CD4-positive, alpha-beta T cell (primary cell): ENCODE data around the gene ZNF775. TPM values are rescaled to one million over a fixed set of nuclear protein-coding genes. Genes with fewer than 3 reads are reported as not detected.
A peak's percentile ranks its signal among the peaks of the same experiment; 100 is the strongest.

Experiments
- ATAC-seq: fragments of 200-7000 bp; cut with Tn5 transposase; one replicate; pipeline ENCODE4 v1.10.0; 2022; ENCODE audit warnings: mild to moderate bottlenecking; ENCODE audit not compliant: poor library complexity
- CTCF ChIA-PET: fragments of 350-600 bp; sonication (Branson Sonifier 250); formaldehyde crosslinking; loops from one replicate; lab custom pipeline; 2021; ENCODE audit warnings: antibody characterized with exemption, inconsistent platforms; lab: Charles Lee
- POLR2A ChIA-PET: fragments of 350-600 bp; sonication (Branson Sonifier 250); formaldehyde crosslinking; loops from one replicate; lab custom pipeline; 2021; ENCODE audit warnings: antibody characterized with exemption, inconsistent platforms; lab: Charles Lee
- DNase-seq, 14 experiments: peaks; one replicate each; pipeline ENCODE4 v3.0.0-alpha.2; 2013 to 2020; ENCODE audit warnings: mixed read lengths in 2 of 14
- H3K27ac ChIP-seq, 2 donors: one replicate each; pipeline versions ENCODE4 v1.5.1 to v1.7.0; 2013; ENCODE audit warnings: low read length in 2 of 2, low read depth in 1 of 2, mild to moderate bottlenecking in 1 of 2
- H3K27me3 ChIP-seq, 2 experiments: 1 replicate in 1 of 2; 2 replicates in 1 of 2; pipeline versions ENCODE4 v1.6.1 to v1.7.0; 2013; ENCODE audit warnings: low read length in 2 of 2, control low read depth in 1 of 2, mild to moderate bottlenecking in 1 of 2, moderate library complexity in 1 of 2; ENCODE audit not compliant: insufficient read depth in 2 of 2, control insufficient read depth in 1 of 2
- H3K36me3 ChIP-seq: one replicate; pipeline ENCODE4 v1.6.1; 2013; ENCODE audit warnings: low read length, control low read depth; ENCODE audit not compliant: insufficient read depth
- H3K4me1 ChIP-seq: one replicate; pipeline ENCODE4 v1.6.1; 2013; ENCODE audit warnings: low read length, control low read depth; ENCODE audit not compliant: insufficient read depth
- H3K4me3 ChIP-seq: one replicate; pipeline ENCODE4 v1.5.1; 2013; ENCODE audit warnings: mild to moderate bottlenecking, low read length, moderate library complexity
- H3K9me3 ChIP-seq, 2 experiments: 1 replicate in 1 of 2; 2 replicates in 1 of 2; pipeline versions ENCODE4 v1.6.1 to v1.7.0; 2013; ENCODE audit warnings: low read length in 2 of 2, mild to moderate bottlenecking in 2 of 2, control low read depth in 1 of 2, moderate library complexity in 1 of 2; ENCODE audit not compliant: control insufficient read depth in 1 of 2, insufficient read depth in 1 of 2
- H3K27ac Mint-ChIP-seq: one replicate; pipeline ENCODE4 v1.8.0; 2020; ENCODE audit warnings: mixed read lengths
- H3K27me3 Mint-ChIP-seq: one replicate; pipeline ENCODE4 v1.8.0; 2021; ENCODE audit warnings: mixed read lengths
- H3K36me3 Mint-ChIP-seq: one replicate; pipeline ENCODE4 v1.8.0; 2021; ENCODE audit warnings: low read depth, mixed read lengths
- H3K4me1 Mint-ChIP-seq: one replicate; pipeline ENCODE4 v1.8.0; 2021; ENCODE audit warnings: low read depth, mixed read lengths
- H3K4me3 Mint-ChIP-seq: one replicate; pipeline ENCODE4 v1.8.0; 2020; ENCODE audit warnings: mild to moderate bottlenecking, mixed read lengths
- H3K9me3 Mint-ChIP-seq: one replicate; pipeline ENCODE4 v1.8.0; 2020; ENCODE audit warnings: mixed read lengths
- CTCF ChIP-seq: fragments of 200-600 bp; IDR thresholded peaks from one replicate; pipeline ENCODE4 v1.8.0; 2022; ENCODE audit warnings: antibody characterized with exemption, mild to moderate bottlenecking
- intact Hi-C, 2 experiments: fragments of 100-400 bp; cut with DNase I in 1 of 2; cut with micrococcal nuclease in 1 of 2; formaldehyde crosslinking; loops; one replicate each; pipeline versions ENCODE4 v1.15.1 to v1.9.0; 2023 to 2025; cut with DNase I, micrococcal nuclease
- total RNA-seq, 174 experiments: library from RNA in 2 of 174; stranded (reverse) in 2 of 174; gene quantifications; one replicate each; pipeline ENCODE4 v1.2.3 and lab custom pipeline; 2021 to 2026

The ZNF775 gene
- total RNA-seq, 2 experiments from 2014 or later, result 0.38 to 0.45 TPM

DNA sequence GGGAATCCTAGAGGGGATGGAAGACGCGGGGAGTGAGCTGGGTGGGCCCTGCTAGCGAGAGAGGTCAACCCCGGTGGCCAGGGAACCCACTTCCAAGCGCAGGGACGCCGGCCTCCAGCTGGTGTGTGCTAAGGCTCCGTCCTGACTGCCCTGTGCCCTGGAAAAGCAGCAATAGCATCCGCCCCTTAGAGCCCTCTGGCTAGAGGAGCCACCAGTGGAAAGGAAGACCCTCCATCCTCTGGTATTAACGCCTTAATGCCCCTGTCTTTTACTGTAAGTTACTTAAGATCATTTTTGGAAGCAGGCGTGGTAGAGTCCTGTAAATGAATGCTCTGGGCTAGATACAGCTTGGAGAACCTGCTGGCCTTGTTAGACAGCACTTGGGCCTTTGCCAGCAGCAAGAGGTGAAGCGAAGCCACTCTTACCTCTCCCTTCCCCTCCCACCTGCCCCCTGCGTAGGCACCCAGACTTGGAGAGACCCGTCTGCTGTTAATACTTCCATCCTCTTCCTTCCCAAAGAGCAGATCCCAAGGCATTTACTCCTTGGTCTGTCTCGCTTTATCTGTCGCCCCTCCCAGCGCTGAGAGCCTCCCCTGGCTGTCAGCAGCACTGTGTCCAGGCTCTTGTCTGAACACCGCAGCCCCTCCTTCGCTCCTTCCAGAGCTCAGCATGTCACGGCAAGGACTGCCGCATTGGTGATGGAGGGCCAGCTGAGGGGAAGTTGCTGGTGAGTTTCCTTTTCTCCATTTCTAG is 5.9 kb upstream of the ZNF775 start:
- H3K27me3 ChIP-seq, result no peaks in the 10 kb centered on the region
- peaks cover 48% of the 10 kb centered on the region for H3K4me1 ChIP-seq
- Mint-ChIP-seq H3K36me3 (peaks cover 55% of the 10 kb centered on the region), H3K27me3 (no peaks in the 10 kb centered on the region), H3K4me1 (peaks cover 72% of the 10 kb centered on the region), H3K4me3 (peak overlapping the region; percentile 11), H3K27ac (peak overlapping the region; percentile 86), H3K9me3 (no peaks in the 10 kb centered on the region)
- H3K36me3 ChIP-seq, result peaks cover 23% of the 10 kb centered on the region
- peak in 1 of 14 experiments; percentile 11 for DNase-seq
- no peak for TF ChIP-seq CTCF
- POLR2A ChIA-PET, result interaction anchor here (2.0 kb wide), 1 partner anchor 33 kb away, joined by 9 read pairs; a partner anchor contains a TSS
- no peaks in the 10 kb centered on the region for H3K9me3 ChIP-seq
- no peak overlapping the region for H3K4me3 ChIP-seq
- intact Hi-C loops, result no loop called here
- no peak overlapping the region for H3K27ac ChIP-seq
- no peak for ATAC-seq
- CTCF ChIA-PET, result no interaction called here

DNA sequence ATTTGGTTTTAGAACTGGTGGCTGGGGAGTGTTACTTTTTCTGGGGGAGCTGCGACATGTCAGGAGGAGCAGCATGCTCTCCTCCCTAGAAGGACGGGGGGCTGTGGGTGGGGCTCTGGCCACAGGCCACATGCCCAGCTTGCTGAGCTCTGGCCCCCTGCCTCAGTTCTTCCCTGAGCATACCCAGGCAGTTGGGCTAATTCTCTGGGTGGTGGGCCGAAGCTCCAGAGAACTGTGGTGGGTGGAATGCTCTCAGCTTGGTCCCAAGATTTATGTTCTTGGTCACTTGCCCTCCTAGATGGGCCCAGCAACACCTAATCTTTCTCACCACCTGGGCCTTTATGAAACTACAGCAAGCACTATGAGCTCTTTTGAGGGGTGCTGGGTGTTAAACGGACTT is 5.1 kb upstream of the ZNF775 start:
- no peak for TF ChIP-seq CTCF
- H3K4me1 Mint-ChIP-seq, result peaks cover 73% of the 10 kb centered on the region

GRCh38 chr7:150374472-150374871 is 4.7 kb upstream of the ZNF775 start:
- DNase-seq, result no peak
- CTCF ChIA-PET, result interaction anchor here (0.7 kb wide), 1 partner anchor 38 kb away, joined by 3 read pairs; no protein-coding TSS in a partner anchor
- H3K4me3 ChIP-seq, result no peak overlapping the region
- Mint-ChIP-seq H3K36me3 (peaks cover 48% of the 10 kb centered on the region), H3K9me3 (no peaks in the 10 kb centered on the region), H3K4me1 (peaks cover 69% of the 10 kb centered on the region), H3K27ac (peak overlapping the region; percentile 86), H3K27me3 (no peaks in the 10 kb centered on the region), H3K4me3 (no peak overlapping the region)
- H3K9me3 ChIP-seq, result no peaks in the 10 kb centered on the region
- peaks cover 23% of the 10 kb centered on the region for H3K36me3 ChIP-seq
- no peaks in the 10 kb centered on the region for H3K27me3 ChIP-seq
- POLR2A ChIA-PET, result interaction anchor here (2.0 kb wide), 1 partner anchor 32 kb away, joined by 9 read pairs; a partner anchor contains a TSS
- intact Hi-C loops, result no loop called here
- TF ChIP-seq CTCF, result no peak
- no peak for ATAC-seq
- H3K27ac ChIP-seq, result peak overlapping the region in 1 of 2 donors; percentile 7
- peaks cover 50% of the 10 kb centered on the region for H3K4me1 ChIP-seq

More for the DNA sequence above, 5.1 kb upstream of the ZNF775 start:
- DNase-seq, result no peak
- no peak for ATAC-seq
- no peaks in the 10 kb centered on the region for H3K9me3 Mint-ChIP-seq
- Histone ChIP-seq H3K9me3 (no peaks in the 10 kb centered on the region), H3K27me3 (no peaks in the 10 kb centered on the region), H3K36me3 (peaks cover 23% of the 10 kb centered on the region), H3K4me1 (peaks cover 54% of the 10 kb centered on the region), H3K27ac (peak overlapping the region in 1 of 2 donors; percentile 1), H3K4me3 (no peak overlapping the region)
- CTCF ChIA-PET, result no interaction called here
- peak overlapping the region; percentile 86 for H3K27ac Mint-ChIP-seq
- no peak overlapping the region for H3K4me3 Mint-ChIP-seq
- no peaks in the 10 kb centered on the region for H3K27me3 Mint-ChIP-seq
- POLR2A ChIA-PET, result interaction anchor here (2.0 kb wide), 1 partner anchor 32 kb away, joined by 9 read pairs; a partner anchor contains a TSS
- peaks cover 52% of the 10 kb centered on the region for H3K36me3 Mint-ChIP-seq
- intact Hi-C loops, result no loop called here
